IMR-90 (cell line): ENCODE results near the gene E2F8. TPM values are rescaled to one million over a fixed set of nuclear protein-coding genes. Genes with fewer than 3 reads are reported as not detected.

ENCODE experiments used
- ATAC-seq: fragments of 200-7000 bp; cut with Tn5 transposase; 2 replicates; pipeline ENCODE4 v1.9.1; 2020; ENCODE audit warnings: low read depth, mild to moderate bottlenecking, moderate library complexity
- BruUV-seq: library from RNA; stranded (reverse); fragments of 400-500 nt; replicated peaks from 2 replicates; lab custom pipeline; 2021; lab: Mats Ljungman, UMichigan
- CTCF ChIA-PET: fragments of 300-600 bp; formaldehyde crosslinking; extraction: SDS; loops from one replicate; lab custom pipeline; 2021; ENCODE audit warnings: antibody characterized with exemption; lab: Yijun Ruan, JAX
- POLR2A ChIA-PET: fragments of 300-600 bp; sonication (Branson Sonifier 250); formaldehyde crosslinking; loops from one replicate; lab custom pipeline; 2022; ENCODE audit warnings: antibody characterized with exemption; ENCODE audit not compliant: unreplicated experiment; lab: Charles Lee
- DNase-seq: peaks from one replicate; pipeline ENCODE4 v3.0.0; 2013
- H2AFZ ChIP-seq: replicated peaks from 2 replicates; pipeline ENCODE3; 2013; ENCODE audit warnings: low read length, mild to moderate bottlenecking; ENCODE audit not compliant: poor library complexity
- H2AK5ac ChIP-seq: 2 replicates; pipeline ENCODE4 v1.6.1; 2013; ENCODE audit warnings: low read depth, low read length, inconsistent platforms
- H2AK9ac ChIP-seq: replicated peaks from 2 replicates; pipeline ENCODE3; 2013; ENCODE audit warnings: mild to moderate bottlenecking, low read depth, low read length, moderate library complexity; ENCODE audit not compliant: poor library complexity
- H2BK120ac ChIP-seq: 2 replicates; pipeline ENCODE4 v1.6.1; 2013; ENCODE audit warnings: low read depth, low read length, inconsistent platforms
- H2BK15ac ChIP-seq: 3 replicates; pipeline ENCODE4 v1.6.1; 2013; ENCODE audit warnings: low read depth, low read length, inconsistent platforms
- H2BK20ac ChIP-seq: 2 replicates; pipeline ENCODE4 v1.6.1; 2013; ENCODE audit warnings: low read depth, mild to moderate bottlenecking, inconsistent platforms, low read length, moderate library complexity
- H2BK5ac ChIP-seq: 2 replicates; pipeline ENCODE4 v1.6.1; 2013; ENCODE audit warnings: mild to moderate bottlenecking, low read depth, low read length, inconsistent platforms; ENCODE audit not compliant: poor library complexity, severe bottlenecking
- H3K14ac ChIP-seq: replicated peaks from 2 replicates; pipeline ENCODE4 v1.6.1; 2013; ENCODE audit warnings: low read depth, low read length, inconsistent platforms
- H3K18ac ChIP-seq: 2 replicates; pipeline ENCODE4 v1.6.1; 2013; ENCODE audit warnings: low read depth, low read length, control low read depth
- H3K23ac ChIP-seq: 2 replicates; pipeline ENCODE4 v1.6.1; 2013; ENCODE audit warnings: low read depth, low read length, inconsistent platforms
- H3K27ac ChIP-seq: 2 replicates; pipeline ENCODE4 v1.5.1; 2013; ENCODE audit warnings: mild to moderate bottlenecking, control low read depth, low read length; ENCODE audit not compliant: insufficient read depth
- H3K27me3 ChIP-seq: 2 replicates; pipeline ENCODE4 v1.6.1; 2013; ENCODE audit warnings: low read length; ENCODE audit not compliant: control insufficient read depth, insufficient read depth
- H3K36me3 ChIP-seq: 2 replicates; pipeline ENCODE4 v1.6.1; 2013; ENCODE audit warnings: low read length, mixed read lengths; ENCODE audit not compliant: control insufficient read depth, insufficient read depth
- H3K4ac ChIP-seq: 2 replicates; pipeline ENCODE4 v1.6.1; 2013; ENCODE audit warnings: low read depth, low read length, inconsistent platforms
- H3K4me1 ChIP-seq: 2 replicates; pipeline ENCODE4 v1.6.1; 2013; ENCODE audit warnings: low read length, mixed read lengths; ENCODE audit not compliant: control insufficient read depth, insufficient read depth
- H3K4me2 ChIP-seq: 2 replicates; pipeline ENCODE4 v1.6.1; 2013; ENCODE audit warnings: low read depth, mild to moderate bottlenecking, control low read depth, low read length, moderate library complexity
- H3K4me3 ChIP-seq: 2 replicates; pipeline ENCODE4 v1.5.1; 2013; ENCODE audit warnings: low read depth, mild to moderate bottlenecking, control low read depth, low read length, moderate library complexity; ENCODE audit not compliant: insufficient read depth
- H3K56ac ChIP-seq: 2 replicates; pipeline ENCODE4 v1.6.1; 2013; ENCODE audit warnings: low read length, inconsistent platforms; ENCODE audit not compliant: insufficient read depth; ENCODE audit errors: extremely low read depth
- H3K79me1 ChIP-seq, 2 experiments: 2 replicates each; pipeline ENCODE4 v1.6.1; 2013; ENCODE audit warnings: low read length in 2 of 2, inconsistent platforms in 1 of 2, low read depth in 1 of 2
- H3K9ac ChIP-seq: 2 replicates; pipeline ENCODE4 v1.6.1; 2013; ENCODE audit warnings: low read depth, low read length, control low read depth
- H3K9me1 ChIP-seq: 2 replicates; pipeline ENCODE4 v1.6.1; 2013; ENCODE audit warnings: low read length, inconsistent platforms; ENCODE audit not compliant: insufficient read depth
- H3K9me3 ChIP-seq: 2 replicates; pipeline ENCODE4 v1.6.1; 2013; ENCODE audit warnings: low read length; ENCODE audit not compliant: control insufficient read depth, insufficient read depth
- H4K20me1 ChIP-seq: 2 replicates; pipeline ENCODE4 v1.6.1; 2013; ENCODE audit warnings: low read length, inconsistent platforms; ENCODE audit not compliant: insufficient read depth
- H4K5ac ChIP-seq: 2 replicates; pipeline ENCODE4 v1.6.1; 2013; ENCODE audit warnings: mild to moderate bottlenecking, low read depth, low read length, control low read depth
- H4K8ac ChIP-seq, 2 experiments: 2 replicates each; pipeline ENCODE4 v1.6.1; 2013; ENCODE audit warnings: low read depth in 2 of 2, low read length in 2 of 2, control low read depth in 1 of 2, inconsistent platforms in 1 of 2
- H4K91ac ChIP-seq: 2 replicates; pipeline ENCODE4 v1.6.1; 2013; ENCODE audit warnings: low read depth, low read length, inconsistent platforms; ENCODE audit not compliant: insufficient read depth
- BHLHE40 ChIP-seq: fragments of 150-350 bp; IDR thresholded peaks from 2 replicates; pipeline ENCODE4 v1.6.1; 2016; ENCODE audit warnings: mild to moderate bottlenecking, low read depth, low read length
- CHD1 ChIP-seq: IDR thresholded peaks from 2 replicates; pipeline ENCODE4 v1.6.1; 2012; ENCODE audit warnings: low read depth, low read length, improper control_type of control experiment
- CTCF ChIP-seq: conservative IDR thresholded peaks from 2 replicates; pipeline ENCODE4 v1.5.1; 2012; ENCODE audit warnings: mild to moderate bottlenecking, low read depth, low read length, improper control_type of control experiment
- MAZ ChIP-seq: IDR thresholded peaks from 2 replicates; pipeline ENCODE4 v1.6.1; 2012; ENCODE audit warnings: low read depth, mild to moderate bottlenecking, low read length, improper control_type of control experiment, moderate library complexity, borderline replicate concordance
- SMC3 ChIP-seq: fragments of 150-350 bp; IDR thresholded peaks from 2 replicates; pipeline ENCODE4 v1.6.1; 2016; ENCODE audit warnings: low read depth, mild to moderate bottlenecking, antibody characterized with exemption, low read length, moderate library complexity
- WGBS, 2 experiments: methylation state at CpG; one replicate each; pipeline versions ENCODE4 v1.1.5 to v1.1.7; 2013; ENCODE audit warnings: missing lambda C conversion rate in 2 of 2; ENCODE audit not compliant: insufficient read length in 1 of 2; ENCODE audit errors: extremely low coverage in 2 of 2; 5-methylcytosine and 5-hydroxymethylcytosine counted together
- dilution Hi-C: fragments of 300-500 bp; cut with HindIII; formaldehyde crosslinking; loops from one replicate; pipeline ENCODE4 v1.14.3; 2018; ENCODE audit warnings: low sequenced_read_pairs; ENCODE audit not compliant: unreplicated experiment
- in situ Hi-C: fragments of 300-500 bp; cut with MboI; formaldehyde crosslinking; loops from 3 replicates; pipeline ENCODE4 v1.14.3; 2019; ENCODE audit warnings: low sequenced_read_pairs, inconsistent platforms, mixed read lengths
- intact Hi-C: fragments of 100-400 bp; cut with micrococcal nuclease; formaldehyde crosslinking; loops from 2 replicates; pipeline ENCODE4 v1.10.0; 2022
- polyA plus RNA-seq, 3 experiments: library from polyadenylated mRNA; depleted of rRNA; stranded (reverse); fragments of >200 nt; gene quantifications; 2 replicates each; pipeline ENCODE4 v1.2.3, GENCODE V29; 2012; ENCODE audit warnings: low replicate concordance in 1 of 3
- total RNA-seq: library from RNA; depleted of rRNA; stranded (reverse); fragments of >200 nt; gene quantifications from 2 replicates; pipeline ENCODE4 v1.2.3, GENCODE V29; 2012

E2F8 gene
- total and polyA plus RNA-seq, 2 of the 4 experiments (the other 2 are of a cell fraction) = 1.1 to 2.3 TPM

GRCh38 chr11:19201737-19202605 is 38.8 kb downstream of the E2F8 start, which contains the start of gene CSRP3:
Gene CSRP3 (minus strand): TSS chr11:19201983. CDS start chr11:19192448, 9,535 bp downstream.
- H4K20me1 ChIP-seq = no peaks in the 10 kb centered on the region
- in situ Hi-C loops = no loop called here

More at GRCh38 chr11:19201737-19202605, 38.8 kb downstream of the E2F8 start, which contains the start of gene CSRP3:
- Histone ChIP-seq H3K4me3 (no peak within 1 kb of the TSS), H4K91ac (no peak within 1 kb of the TSS), H3K9me1 (no peaks in the 10 kb centered on the region), H3K56ac (no peak within 1 kb of the TSS), H3K23ac (no peak within 1 kb of the TSS), H3K27me3 (peaks cover 5% of the 10 kb centered on the region), H3K79me1 (no peaks in the 10 kb centered on the region), H2BK120ac (no peak within 1 kb of the TSS), H2BK15ac (no peak within 1 kb of the TSS), H4K5ac (no peak within 1 kb of the TSS), H3K36me3 (no peaks in the 10 kb centered on the region), H4K8ac (no peak within 1 kb of the TSS), H2BK20ac (no peak within 1 kb of the TSS), H3K4me2 (no peak within 1 kb of the TSS), H2AK5ac (no peak within 1 kb of the TSS), H2AK9ac (no peak within 1 kb of the TSS), H3K9ac (no peak within 1 kb of the TSS), H3K27ac (no peak within 1 kb of the TSS), H3K4me1 (peaks cover 4% of the 10 kb centered on the region; the same call in 1 of the 2 replicates), H2BK5ac (no peak within 1 kb of the TSS), H3K18ac (no peak within 1 kb of the TSS), H3K9me3 (no peaks in the 10 kb centered on the region), H3K14ac (no peak within 1 kb of the TSS), H2AFZ (peak within 1 kb of the TSS; percentile 54), H3K4ac (no peak within 1 kb of the TSS)
- ATAC-seq = no peak
- WGBS, 2 experiments = no CpG with 5 or more reads among the region's 7 CpGs
- intact Hi-C loops (no loop called here), dilution Hi-C loops (no loop called here)
- POLR2A ChIA-PET = no interaction called here
- CTCF ChIA-PET = interaction anchor here (0.6 kb wide), 1 partner anchor 686 kb away, joined by 3 read pairs; no protein-coding TSS in a partner anchor
- DNase-seq = peak; percentile 31
- BruUV-seq = no TSS peak
- TF ChIP-seq SMC3 (no peak), CHD1 (no peak), CTCF (no peak), MAZ (no peak), BHLHE40 (no peak)
